Measurements from ENCODE around the gene GRPEL1.
A peak's percentile ranks its signal among the peaks of the same experiment; 100 is the strongest.
"Not testable (repeated sequence)": the region's sequence is repeated elsewhere in the genome, so short reads cannot be mapped to it uniquely, and the experiment has no call there.

GRPEL1 gene

DNA sequence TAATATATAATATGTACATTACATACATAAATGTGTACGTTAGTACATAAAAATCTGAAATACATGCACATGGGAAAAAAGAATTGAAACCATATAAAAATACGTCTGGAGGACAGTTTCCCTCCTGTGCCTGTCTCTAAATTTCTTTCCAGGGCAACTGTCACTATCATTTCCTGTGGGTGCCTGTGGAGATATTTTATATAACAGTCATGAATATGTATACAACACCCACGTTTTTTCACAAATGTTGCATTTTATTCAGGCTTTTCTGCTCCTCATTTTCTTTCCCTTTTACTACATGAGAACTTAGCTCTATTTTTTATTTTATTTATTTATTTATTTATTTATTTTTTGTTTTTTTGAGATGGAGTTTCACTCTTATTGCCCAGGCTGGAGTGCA, 24.2 kb upstream of the GRPEL1 start:
- no peak for DNase-seq (ENCODE audit: low read depth)

- DNase-seq (ENCODE audit: low read depth) = no peak
Measured at GRCh38 chr4:7089213-7089986, 21.5 kb upstream of the GRPEL1 start.

- DNase-seq (ENCODE audit: low read depth) = no peak
Measured at GRCh38 chr4:7087036-7087435, 19.2 kb upstream of the GRPEL1 start.

- DNase-seq (ENCODE audit: low read depth) = no peak
Measured at GRCh38 chr4:7086384-7086783, 18.5 kb upstream of the GRPEL1 start.

- not testable (repeated sequence) for DNase-seq (ENCODE audit: low read depth)
Measured at GRCh38 chr4:7084564-7084961, 16.7 kb upstream of the GRPEL1 start.

DNA sequence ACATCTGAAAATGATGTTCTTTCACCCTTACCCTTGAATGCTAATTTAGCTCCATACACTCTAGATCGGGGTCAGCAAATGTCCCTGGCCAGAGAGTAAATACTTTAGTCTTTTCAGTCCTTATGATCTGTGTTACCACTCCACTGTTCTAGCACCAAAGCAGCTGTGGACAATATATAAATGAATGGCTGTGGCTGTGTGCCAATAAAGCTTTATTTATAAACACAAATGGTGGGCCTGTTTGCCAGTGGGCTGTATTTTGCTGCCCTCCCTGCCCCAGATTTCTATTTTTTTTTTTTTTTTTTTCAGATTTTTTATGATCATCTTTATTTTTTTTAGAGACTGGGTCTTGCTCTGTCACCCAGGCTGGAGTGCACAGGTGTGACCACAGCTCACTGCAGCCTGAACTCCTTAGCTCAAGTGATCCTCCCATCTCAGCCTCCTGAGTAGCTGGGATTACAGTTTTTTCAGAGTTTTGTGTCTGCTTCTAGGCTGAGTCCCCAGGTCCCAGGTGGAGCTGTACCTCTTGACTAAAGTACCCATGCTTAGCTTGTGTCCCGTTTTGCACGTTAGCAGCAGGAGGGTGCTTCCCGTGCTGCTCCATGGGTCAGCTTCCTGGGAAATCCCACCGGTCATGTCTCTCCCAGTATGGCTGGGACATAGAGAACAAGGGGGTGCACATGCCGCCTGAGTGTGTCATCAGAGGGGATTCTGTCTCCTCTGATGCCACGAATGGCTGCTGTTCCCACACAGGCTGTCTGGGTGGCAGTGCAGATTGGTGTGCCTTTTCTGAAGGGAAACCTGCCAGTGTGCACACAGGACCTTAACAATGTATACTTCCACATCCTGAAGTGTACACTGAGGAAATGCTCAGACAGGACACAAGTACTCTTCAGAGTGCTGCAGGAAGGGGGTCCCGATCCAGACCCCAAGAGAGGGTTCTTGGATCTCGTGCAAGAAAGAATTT, 16.0 kb upstream of the GRPEL1 start:
- DNase-seq (ENCODE audit: low read depth) = no peak

- DNase-seq (ENCODE audit: low read depth) = not testable (repeated sequence)
Measured at GRCh38 chr4:7079909-7080308, 12.0 kb upstream of the GRPEL1 start.

- DNase-seq (ENCODE audit: low read depth) = not testable (repeated sequence)
Measured at GRCh38 chr4:7079483-7079882, 11.6 kb upstream of the GRPEL1 start.

GRCh38 chr4:7078025-7078424, 10.2 kb upstream of the GRPEL1 start:
- DNase-seq (ENCODE audit: low read depth) = no peak

DNA sequence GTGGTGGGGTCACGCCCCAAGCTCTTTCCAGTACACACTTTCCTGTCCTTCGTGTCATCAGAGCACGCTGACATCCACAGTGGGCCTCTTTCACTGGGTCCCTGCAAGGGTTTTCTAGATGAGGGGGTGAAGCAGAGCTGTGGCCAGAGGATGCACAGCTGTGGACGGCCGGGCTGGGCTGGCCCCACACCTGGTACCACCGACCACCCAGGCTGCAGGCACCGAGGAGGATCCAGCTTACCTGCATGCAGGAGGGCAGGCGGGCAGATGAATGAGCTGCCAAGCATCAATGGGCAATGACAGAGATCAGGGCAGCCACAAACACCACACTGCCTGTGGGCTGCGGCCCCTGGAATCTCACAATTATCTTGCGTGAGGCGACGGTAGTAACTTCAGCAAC, 9.5 kb upstream of the GRPEL1 start:
- DNase-seq (ENCODE audit: low read depth) = no peak

DNA sequence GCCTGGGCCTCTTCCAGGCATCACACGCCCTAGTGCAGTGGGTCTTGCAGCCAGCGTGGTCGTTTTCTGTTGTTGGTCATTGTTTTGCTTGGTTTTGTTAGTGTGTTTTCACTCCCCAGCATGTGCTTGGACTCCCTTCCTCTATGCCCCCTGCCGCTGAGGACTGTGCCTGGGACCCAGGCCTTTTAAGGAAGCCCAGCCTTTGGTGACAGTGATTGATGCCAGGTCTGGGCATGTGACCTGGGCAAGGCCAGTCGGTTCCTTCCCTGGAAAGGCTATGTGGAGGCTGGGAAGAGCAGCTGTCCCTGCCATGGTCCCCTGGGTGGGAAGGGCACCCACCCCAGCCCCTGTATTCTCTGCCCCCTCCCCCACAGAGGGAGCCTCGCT, 8.8 kb upstream of the GRPEL1 start:
- no peak for DNase-seq (ENCODE audit: low read depth)

DNA sequence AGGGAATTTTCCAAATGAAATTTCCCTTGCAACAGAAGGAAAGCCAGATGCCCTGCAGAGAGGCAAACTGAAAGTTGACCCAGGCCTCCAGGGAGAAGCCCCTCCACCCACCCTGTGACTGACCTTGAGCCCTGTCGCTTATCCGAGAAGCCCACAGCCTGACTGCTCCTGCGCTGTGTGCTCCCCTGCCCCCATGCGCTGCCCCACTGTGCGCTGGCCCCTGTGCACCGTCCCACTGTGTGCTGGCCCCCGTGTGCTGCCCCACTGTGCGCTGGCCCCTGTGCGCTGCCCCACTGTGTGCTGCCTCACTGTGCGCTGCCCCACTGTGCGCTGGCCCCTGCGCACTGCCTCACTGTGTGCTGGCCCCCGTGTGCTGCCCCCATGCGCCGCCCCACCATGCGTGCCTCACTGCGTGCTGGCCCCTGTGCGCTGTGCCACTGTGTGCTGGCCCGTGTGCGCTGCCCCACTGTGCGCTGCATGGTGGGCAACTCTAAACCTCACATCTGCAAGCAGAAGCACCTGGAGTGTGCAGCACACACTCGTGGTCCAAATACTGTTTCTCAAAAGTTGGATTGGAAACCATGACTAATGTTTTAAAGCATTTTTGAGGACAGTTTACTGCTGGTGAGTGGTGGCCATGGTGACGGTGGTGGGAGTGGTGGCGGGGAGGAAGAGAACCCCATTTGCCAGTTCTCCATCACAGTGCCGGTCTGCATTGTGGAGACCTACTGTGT, 8.3 kb upstream of the GRPEL1 start:
- no peak for DNase-seq (ENCODE audit: low read depth)

- DNase-seq (ENCODE audit: low read depth) = no peak
Measured at GRCh38 chr4:7074426-7074825, 6.6 kb upstream of the GRPEL1 start.

GRCh38 chr4:7073526-7074390, 5.9 kb upstream of the GRPEL1 start:
- DNase-seq (ENCODE audit: low read depth) = no peak

- DNase-seq (ENCODE audit: low read depth) = no peak
Measured at GRCh38 chr4:7073059-7073458, 5.2 kb upstream of the GRPEL1 start.

GRCh38 chr4:7070729-7071511, 3.1 kb upstream of the GRPEL1 start:
- DNase-seq (ENCODE audit: low read depth) = peak; percentile 85

DNA sequence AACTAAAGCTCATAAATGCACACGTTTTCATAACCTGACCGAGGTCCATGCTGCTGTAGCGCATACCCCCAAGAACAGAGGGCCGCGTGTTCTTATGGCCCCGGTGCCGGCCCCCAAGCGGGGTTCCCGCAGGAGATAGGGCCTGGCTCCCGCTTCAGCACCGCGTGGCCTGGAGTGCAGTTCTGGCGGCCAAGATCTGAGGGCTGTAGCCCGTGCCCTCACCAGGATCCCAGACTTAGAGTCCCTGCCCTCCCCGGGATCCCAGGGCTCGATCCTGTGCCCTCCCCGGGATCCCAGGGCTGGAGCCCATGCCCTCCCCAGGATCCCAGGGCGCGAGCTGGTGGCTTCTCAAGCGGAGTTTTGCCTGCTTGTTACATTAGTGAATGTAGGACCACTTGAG, 1.0 kb upstream of the GRPEL1 start:
- DNase-seq (ENCODE audit: low read depth) = no peak

DNA sequence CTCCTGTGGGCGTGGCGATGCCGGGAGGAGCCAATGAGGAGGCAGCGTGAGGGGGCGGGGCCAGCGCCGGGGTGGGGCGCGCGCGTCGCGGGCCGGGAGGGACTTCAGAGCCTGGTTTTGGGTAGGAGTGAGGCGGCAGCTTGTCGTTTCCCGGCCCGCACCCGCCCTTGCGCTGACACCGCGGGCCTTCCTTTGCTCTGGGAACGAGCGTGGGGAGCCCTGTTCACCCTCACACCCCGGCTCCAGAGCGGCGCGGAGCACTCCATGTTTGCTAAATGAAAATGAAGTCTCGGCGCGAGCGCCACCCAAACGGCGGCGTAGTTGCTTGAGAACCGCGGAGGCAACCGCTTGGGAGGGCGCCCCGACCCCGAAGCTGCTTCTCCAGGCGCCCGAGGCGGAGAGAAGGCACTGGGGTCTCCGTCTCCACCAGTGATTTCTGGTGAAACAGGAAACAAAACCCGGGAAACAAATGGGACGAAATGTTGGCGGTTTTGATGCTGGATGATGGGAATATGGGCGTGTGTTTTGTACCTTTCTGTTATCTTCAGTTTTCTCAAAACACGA, 497 bp upstream of the GRPEL1 start:
- DNase-seq (ENCODE audit: low read depth) = no peak

DNA sequence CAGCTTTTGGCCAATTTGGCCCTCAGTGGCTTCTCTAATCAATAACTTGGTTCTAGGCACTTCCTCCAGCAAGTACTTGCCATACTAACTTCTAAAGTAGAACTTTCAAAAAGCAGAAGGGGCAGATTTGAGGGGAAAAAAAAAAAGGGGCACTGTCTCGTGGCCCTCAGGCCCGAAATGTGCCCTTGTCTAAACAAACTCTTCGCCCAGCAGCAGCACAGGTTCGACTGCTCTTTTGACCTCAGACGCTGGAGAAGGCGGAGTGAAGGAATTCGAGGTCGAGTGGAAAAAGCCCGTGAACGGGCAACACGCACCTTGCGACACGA, 775 bp downstream of the GRPEL1 start:
- no peak for DNase-seq (ENCODE audit: low read depth)

- no peak for DNase-seq (ENCODE audit: low read depth)
Measured at GRCh38 chr4:7066493-7066892, 1.4 kb downstream of the GRPEL1 start.

- no peak for DNase-seq (ENCODE audit: low read depth)
Measured at GRCh38 chr4:7066006-7066405, 1.9 kb downstream of the GRPEL1 start.
